Panc1 (cell line): Measurements from ENCODE around the gene NLRP6. TPM values are rescaled to one million over a fixed set of nuclear protein-coding genes. Genes with fewer than 3 reads are reported as not detected.
A peak's percentile ranks its signal among the peaks of the same experiment; 100 is the strongest.

ENCODE experiments used
- ATAC-seq: fragments of 200-7000 bp; cut with Tn5 transposase; 2 replicates; pipeline ENCODE4 v1.9.1; 2020; ENCODE audit warnings: mild to moderate bottlenecking, moderate library complexity
- BruUV-seq: library from RNA; stranded (reverse); fragments of 400-500 nt; replicated peaks from 2 replicates; lab custom pipeline; 2021; lab: Mats Ljungman, UMichigan
- CTCF ChIA-PET: fragments of 300-600 bp; sonication (Branson Sonifier 250); formaldehyde crosslinking; loops from one replicate; lab custom pipeline; 2022; ENCODE audit warnings: antibody characterized with exemption; lab: Charles Lee
- POLR2A ChIA-PET: fragments of 300-600 bp; sonication (Branson Sonifier 250); formaldehyde crosslinking; loops from one replicate; lab custom pipeline; 2022; ENCODE audit warnings: antibody characterized with exemption; lab: Charles Lee
- DNase-seq: peaks from one replicate; pipeline ENCODE4 v3.0.0-alpha.2; 2010; ENCODE audit warnings: low read depth, low spot score
- H3K27ac ChIP-seq: 2 replicates; pipeline ENCODE4 v1.5.1; 2011; ENCODE audit warnings: mild to moderate bottlenecking, low read length, inconsistent platforms
- H3K27me3 ChIP-seq: fragments of 200-500 bp; sonication (Bioruptor generic); 2 replicates; pipeline ENCODE4 v1.6.0; 2014; ENCODE audit warnings: low read length, inconsistent platforms; ENCODE audit not compliant: control insufficient read depth, insufficient read depth
- H3K36me3 ChIP-seq: fragments of 200-500 bp; sonication (Bioruptor generic); 2 replicates; pipeline ENCODE4 v1.5.1; 2014; ENCODE audit warnings: inconsistent platforms, mild to moderate bottlenecking, low read length, moderate library complexity; ENCODE audit not compliant: control insufficient read depth, insufficient read depth
- H3K4me1 ChIP-seq: 2 replicates; pipeline ENCODE4 v1.5.1; 2011; ENCODE audit warnings: inconsistent platforms, mild to moderate bottlenecking, low read length, moderate library complexity; ENCODE audit not compliant: control insufficient read depth, insufficient read depth
- H3K4me3 ChIP-seq, 2 experiments: 2 replicates each; pipeline ENCODE4 v1.5.1; 2011 to 2012; ENCODE audit warnings: low read depth in 2 of 2, low read length in 2 of 2, mild to moderate bottlenecking in 2 of 2, inconsistent platforms in 1 of 2, moderate library complexity in 1 of 2
- H3K9me3 ChIP-seq: fragments of 200-500 bp; sonication (Bioruptor generic); 2 replicates; pipeline ENCODE4 v1.5.1; 2014; ENCODE audit warnings: low read depth, mild to moderate bottlenecking, inconsistent platforms, low read length, moderate library complexity; ENCODE audit not compliant: control insufficient read depth, insufficient read depth
- POLR2AphosphoS5 ChIP-seq: IDR thresholded peaks from 2 replicates; pipeline ENCODE4 v1.6.1; 2012; ENCODE audit warnings: mild to moderate bottlenecking, low read depth, low read length, moderate library complexity
- SIN3A ChIP-seq: IDR thresholded peaks from 2 replicates; pipeline ENCODE4 v1.6.1; 2012; ENCODE audit warnings: low read depth, mild to moderate bottlenecking, low read length, moderate library complexity, borderline replicate concordance; ENCODE audit not compliant: insufficient read depth
- TCF7L2 ChIP-seq: IDR thresholded peaks from 2 replicates; pipeline ENCODE4 v1.6.1; 2011; ENCODE audit warnings: mild to moderate bottlenecking, low read depth, low read length, inconsistent platforms
- in situ Hi-C: cut with HindIII; loops from 2 replicates; pipeline ENCODE4 v1.10.0; 2016; ENCODE audit warnings: low sequenced_read_pairs, low pct_unique_long_range_greater_than_20kb
- intact Hi-C: fragments of 100-400 bp; cut with micrococcal nuclease; formaldehyde crosslinking; loops from one replicate; pipeline ENCODE4 v1.10.0; 2022; ENCODE audit not compliant: unreplicated experiment
- total RNA-seq: library from RNA; stranded (reverse); gene quantifications from one replicate; pipeline ENCODE4 v1.2.1, GENCODE V29; 2021; ENCODE audit not compliant: unreplicated experiment
- TF ChIP-seq, protein P1 (sequence below): fragments of 450-650 bp; IDR thresholded peaks from 2 replicates; pipeline ENCODE4 v1.5.1; 2017; ENCODE audit warnings: mild to moderate bottlenecking
- TF ChIP-seq, protein P2 (sequence below), 2 experiments: IDR thresholded peaks; 2 replicates each; pipeline ENCODE4 v1.6.1; 2011 to 2012; ENCODE audit warnings: low read depth in 2 of 2, control low read depth in 1 of 2, low read length in 1 of 2, mild to moderate bottlenecking in 1 of 2, moderate library complexity in 1 of 2; ENCODE audit not compliant: insufficient read depth in 1 of 2

The NLRP6 gene
- total RNA-seq, 1 experiment from 2014 or later, result 0.59 TPM

DNA sequence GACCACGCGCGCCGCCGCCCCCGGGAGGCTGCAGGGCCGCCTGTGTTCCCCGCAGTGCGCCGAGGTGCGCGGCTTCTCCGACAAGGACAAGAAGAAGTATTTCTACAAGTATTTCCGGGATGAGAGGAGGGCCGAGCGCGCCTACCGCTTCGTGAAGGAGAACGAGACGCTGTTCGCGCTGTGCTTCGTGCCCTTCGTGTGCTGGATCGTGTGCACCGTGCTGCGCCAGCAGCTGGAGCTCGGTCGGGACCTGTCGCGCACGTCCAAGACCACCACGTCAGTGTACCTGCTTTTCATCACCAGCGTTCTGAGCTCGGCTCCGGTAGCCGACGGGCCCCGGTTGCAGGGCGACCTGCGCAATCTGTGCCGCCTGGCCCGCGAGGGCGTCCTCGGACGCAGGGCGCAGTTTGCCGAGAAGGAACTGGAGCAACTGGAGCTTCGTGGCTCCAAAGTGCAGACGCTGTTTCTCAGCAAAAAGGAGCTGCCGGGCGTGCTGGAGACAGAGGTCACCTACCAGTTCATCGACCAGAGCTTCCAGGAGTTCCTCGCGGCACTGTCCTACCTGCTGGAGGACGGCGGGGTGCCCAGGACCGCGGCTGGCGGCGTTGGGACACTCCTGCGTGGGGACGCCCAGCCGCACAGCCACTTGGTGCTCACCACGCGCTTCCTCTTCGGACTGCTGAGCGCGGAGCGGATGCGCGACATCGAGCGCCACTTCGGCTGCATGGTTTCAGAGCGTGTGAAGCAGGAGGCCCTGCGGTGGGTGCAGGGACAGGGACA is 2.7 kb downstream of the NLRP6 start:
- DNase-seq (no peak), ATAC-seq (peak; percentile 2; the same call in 1 of the 2 replicates)
- H3K36me3 ChIP-seq, result no peaks in the 10 kb centered on the region
- TF ChIP-seq, protein P1, sequence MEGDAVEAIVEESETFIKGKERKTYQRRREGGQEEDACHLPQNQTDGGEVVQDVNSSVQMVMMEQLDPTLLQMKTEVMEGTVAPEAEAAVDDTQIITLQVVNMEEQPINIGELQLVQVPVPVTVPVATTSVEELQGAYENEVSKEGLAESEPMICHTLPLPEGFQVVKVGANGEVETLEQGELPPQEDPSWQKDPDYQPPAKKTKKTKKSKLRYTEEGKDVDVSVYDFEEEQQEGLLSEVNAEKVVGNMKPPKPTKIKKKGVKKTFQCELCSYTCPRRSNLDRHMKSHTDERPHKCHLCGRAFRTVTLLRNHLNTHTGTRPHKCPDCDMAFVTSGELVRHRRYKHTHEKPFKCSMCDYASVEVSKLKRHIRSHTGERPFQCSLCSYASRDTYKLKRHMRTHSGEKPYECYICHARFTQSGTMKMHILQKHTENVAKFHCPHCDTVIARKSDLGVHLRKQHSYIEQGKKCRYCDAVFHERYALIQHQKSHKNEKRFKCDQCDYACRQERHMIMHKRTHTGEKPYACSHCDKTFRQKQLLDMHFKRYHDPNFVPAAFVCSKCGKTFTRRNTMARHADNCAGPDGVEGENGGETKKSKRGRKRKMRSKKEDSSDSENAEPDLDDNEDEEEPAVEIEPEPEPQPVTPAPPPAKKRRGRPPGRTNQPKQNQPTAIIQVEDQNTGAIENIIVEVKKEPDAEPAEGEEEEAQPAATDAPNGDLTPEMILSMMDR, result no peak
- TF ChIP-seq SIN3A (no peak), POLR2AphosphoS5 (no peak), TCF7L2 (no peak)
- TF ChIP-seq, protein P2, sequence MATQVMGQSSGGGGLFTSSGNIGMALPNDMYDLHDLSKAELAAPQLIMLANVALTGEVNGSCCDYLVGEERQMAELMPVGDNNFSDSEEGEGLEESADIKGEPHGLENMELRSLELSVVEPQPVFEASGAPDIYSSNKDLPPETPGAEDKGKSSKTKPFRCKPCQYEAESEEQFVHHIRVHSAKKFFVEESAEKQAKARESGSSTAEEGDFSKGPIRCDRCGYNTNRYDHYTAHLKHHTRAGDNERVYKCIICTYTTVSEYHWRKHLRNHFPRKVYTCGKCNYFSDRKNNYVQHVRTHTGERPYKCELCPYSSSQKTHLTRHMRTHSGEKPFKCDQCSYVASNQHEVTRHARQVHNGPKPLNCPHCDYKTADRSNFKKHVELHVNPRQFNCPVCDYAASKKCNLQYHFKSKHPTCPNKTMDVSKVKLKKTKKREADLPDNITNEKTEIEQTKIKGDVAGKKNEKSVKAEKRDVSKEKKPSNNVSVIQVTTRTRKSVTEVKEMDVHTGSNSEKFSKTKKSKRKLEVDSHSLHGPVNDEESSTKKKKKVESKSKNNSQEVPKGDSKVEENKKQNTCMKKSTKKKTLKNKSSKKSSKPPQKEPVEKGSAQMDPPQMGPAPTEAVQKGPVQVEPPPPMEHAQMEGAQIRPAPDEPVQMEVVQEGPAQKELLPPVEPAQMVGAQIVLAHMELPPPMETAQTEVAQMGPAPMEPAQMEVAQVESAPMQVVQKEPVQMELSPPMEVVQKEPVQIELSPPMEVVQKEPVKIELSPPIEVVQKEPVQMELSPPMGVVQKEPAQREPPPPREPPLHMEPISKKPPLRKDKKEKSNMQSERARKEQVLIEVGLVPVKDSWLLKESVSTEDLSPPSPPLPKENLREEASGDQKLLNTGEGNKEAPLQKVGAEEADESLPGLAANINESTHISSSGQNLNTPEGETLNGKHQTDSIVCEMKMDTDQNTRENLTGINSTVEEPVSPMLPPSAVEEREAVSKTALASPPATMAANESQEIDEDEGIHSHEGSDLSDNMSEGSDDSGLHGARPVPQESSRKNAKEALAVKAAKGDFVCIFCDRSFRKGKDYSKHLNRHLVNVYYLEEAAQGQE (IDR thresholded peaks at IDR 0.05; ENCODE audit: insufficient read depth in 1 of 2, low read depth in 2 of 2, low read length in 1 of 2), result no peak
- 0 out of 2 replicates have a peak, but pooled peaks cover 3% of the 10 kb centered on the region for H3K9me3 ChIP-seq
- peaks cover 12% of the 10 kb centered on the region; the same call in 1 of the 2 replicates for H3K4me1 ChIP-seq
- H3K27me3 ChIP-seq, result peaks cover 3% of the 10 kb centered on the region
- ChIA-PET POLR2A (interaction anchor here (1.2 kb wide), 1 partner anchor 9 kb away, joined by 3 read pairs; the partner anchor contains the start of gene PGGHG), CTCF (interaction anchor here (0.6 kb wide), 1 partner anchor 21 kb away, joined by 11 read pairs; no protein-coding TSS in a partner anchor)
- BruUV-seq, result no TSS peak
- intact Hi-C loops, result no loop called here
- in situ Hi-C loops, result no loop called here
- H3K4me3 ChIP-seq, result no peak overlapping the region; a peak in 1 of 4 replicates
- H3K27ac ChIP-seq, result no peak overlapping the region

DNA sequence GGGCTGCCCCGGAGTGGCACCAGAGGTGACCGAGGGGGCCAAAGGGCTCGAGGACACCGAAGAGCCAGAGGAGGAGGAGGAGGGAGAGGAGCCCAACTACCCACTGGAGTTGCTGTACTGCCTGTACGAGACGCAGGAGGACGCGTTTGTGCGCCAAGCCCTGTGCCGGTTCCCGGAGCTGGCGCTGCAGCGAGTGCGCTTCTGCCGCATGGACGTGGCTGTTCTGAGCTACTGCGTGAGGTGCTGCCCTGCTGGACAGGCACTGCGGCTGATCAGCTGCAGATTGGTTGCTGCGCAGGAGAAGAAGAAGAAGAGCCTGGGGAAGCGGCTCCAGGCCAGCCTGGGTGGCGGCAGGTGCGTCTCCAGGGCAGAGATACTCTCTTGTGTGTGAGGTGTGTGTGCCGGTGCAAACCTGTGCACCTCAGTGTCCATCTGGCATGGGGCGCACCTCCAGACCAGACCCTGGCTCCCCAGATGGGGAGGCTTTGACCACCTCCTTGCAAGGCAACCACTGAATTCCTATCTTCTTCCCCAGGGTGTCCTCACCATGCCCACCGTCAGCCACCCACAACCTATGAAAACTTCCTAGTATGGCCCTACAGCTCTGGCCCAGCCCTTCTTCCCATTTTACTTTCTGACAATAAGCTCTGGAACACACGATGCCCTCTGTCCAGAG is 3.4 kb downstream of the NLRP6 start:
- POLR2A ChIA-PET, result no interaction called here
- DNase-seq (no peak), ATAC-seq (no peak)
- no peaks in the 10 kb centered on the region for H3K36me3 ChIP-seq
- TF ChIP-seq, protein P1, result no peak
- TF ChIP-seq, protein P2 (IDR thresholded peaks at IDR 0.05; ENCODE audit: insufficient read depth in 1 of 2, low read depth in 2 of 2, low read length in 1 of 2), result no peak
- no peak for TF ChIP-seq POLR2AphosphoS5
- no peak for TF ChIP-seq TCF7L2
- TF ChIP-seq SIN3A, result no peak
- in situ Hi-C loops, result no loop called here
- H3K4me3 ChIP-seq, result no peak overlapping the region
- H3K27me3 ChIP-seq, result peaks cover 3% of the 10 kb centered on the region
- H3K9me3 ChIP-seq, result no peaks in the 10 kb centered on the region
- intact Hi-C loops, result no loop called here
- CTCF ChIA-PET, result interaction anchor here (0.6 kb wide), 1 partner anchor 20 kb away, joined by 11 read pairs; no protein-coding TSS in a partner anchor
- H3K27ac ChIP-seq, result no peak overlapping the region
- peaks cover 12% of the 10 kb centered on the region; the same call in 1 of the 2 replicates for H3K4me1 ChIP-seq
- no TSS peak for BruUV-seq
